NCI-H345 treated with DMSO at 0.1 percent for 48 hours (cell line): ENCODE results near the gene FPGT.
"Not testable (repeated sequence)": the region's sequence is repeated elsewhere in the genome, so short reads cannot be mapped to it uniquely, and the experiment has no call there.

Experiments used
- DNase-seq: peaks from one replicate; lab custom pipeline; 2025; ENCODE audit not compliant: unreplicated experiment; lab: John Stamatoyannopoulos, UW

Gene FPGT

DNA sequence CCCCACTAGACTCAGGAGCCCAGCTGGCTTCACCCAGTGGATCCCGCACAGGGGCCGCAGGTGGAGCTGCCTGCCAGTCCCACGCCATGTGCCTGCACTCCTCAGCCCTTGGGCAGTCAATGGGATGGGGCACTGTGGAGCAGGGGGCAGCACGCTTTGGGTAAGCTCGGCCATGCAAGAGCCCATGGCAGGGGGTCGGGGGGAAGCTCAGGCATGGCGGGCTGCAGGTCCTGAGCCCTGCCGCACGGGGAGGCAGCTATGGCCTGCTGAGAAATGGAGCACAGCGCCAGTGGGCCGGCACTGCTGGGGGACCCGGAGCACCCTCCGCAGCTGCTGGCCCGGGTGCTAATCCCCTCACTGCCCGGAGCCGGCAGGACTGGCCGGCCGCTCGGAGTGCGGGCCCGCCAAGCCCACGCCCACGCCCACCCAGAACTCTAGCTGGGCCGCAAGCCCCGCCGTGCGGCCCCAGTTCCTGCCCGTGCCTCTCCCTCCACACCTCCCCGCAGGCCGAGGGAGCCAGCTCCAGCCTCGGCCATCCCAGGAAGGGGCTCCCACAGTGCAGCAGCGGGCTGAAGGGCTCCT, 55.3 kb downstream of the FPGT start:
- DNase-seq = not testable (repeated sequence)
